Peyer's patch (tissue), 4 donors: ENCODE results near the gene HEYL. TPM values are rescaled to one million over a fixed set of nuclear protein-coding genes. Genes with fewer than 3 reads are reported as not detected.

Experiments used
- DNase-seq, 3 donors: peaks; one replicate each; pipeline ENCODE4 v3.0.0-alpha.2; 2017 to 2019
- H3K27ac ChIP-seq, 4 donors: fragments of 200-600 bp; sonication (generic); one replicate each; pipeline ENCODE4 v1.5.1; 2016 to 2019
- H3K27me3 ChIP-seq, 2 donors: fragments of 200-600 bp; sonication (generic); one replicate each; pipeline ENCODE4 v1.5.1; 2019
- H3K36me3 ChIP-seq, 3 donors: fragments of 200-600 bp; sonication (generic); one replicate each; pipeline ENCODE4 v1.5.1; 2016 to 2019
- H3K4me1 ChIP-seq, 4 donors: fragments of 200-600 bp; sonication (generic); one replicate each; pipeline ENCODE4 v1.5.1; 2016 to 2019
- H3K4me3 ChIP-seq, 4 donors: fragments of 200-600 bp; sonication (generic); 1 replicate in 3 of 4; 2 replicates in 1 of 4; pipeline ENCODE4 v1.5.1; 2016 to 2019; ENCODE audit warnings: mild to moderate bottlenecking in 1 of 4
- H3K9me3 ChIP-seq, 4 donors: fragments of 200-600 bp; sonication (generic); one replicate each; pipeline ENCODE4 v1.5.1; 2016 to 2019; ENCODE audit warnings: mild to moderate bottlenecking in 1 of 4
- POLR2A ChIP-seq, 2 donors: fragments of 450-650 bp; IDR thresholded peaks; one replicate each; pipeline ENCODE4 v1.5.1; 2017; ENCODE audit warnings: antibody characterized with exemption in 2 of 2, mild to moderate bottlenecking in 2 of 2, moderate library complexity in 2 of 2
- total RNA-seq, 4 donors: library from RNA; depleted of rRNA; stranded (reverse); fragments of >200 nt; gene quantifications; one replicate each; pipeline ENCODE4 v1.1.0, GENCODE V29; 2016
- TF ChIP-seq, protein P1 (sequence below), 6 experiments: fragments of 450-650 bp in 4 of 6; fragments of 200-600 bp in 2 of 6; sonication (generic) in 1 of 6; IDR thresholded peaks; one replicate each; pipeline ENCODE4 v1.5.1; 2017 to 2019; ENCODE audit warnings: antibody characterized with exemption in 6 of 6, mild to moderate bottlenecking in 3 of 6, moderate library complexity in 1 of 6

The HEYL gene
- total RNA-seq, 4 donors from 2014 or later = 0.95 to 5.8 (median 1.5) TPM; not detected in 1

GRCh38 chr1:39668894-39669293, 29.5 kb upstream of the HEYL start:
- DNase-seq = no peak
- Histone ChIP-seq H3K4me1 (peaks cover 0 to 13% (median 4%) of the 10 kb centered on the region in 4 donors), H3K27ac (no peak overlapping the region), H3K36me3 (no peaks in the 10 kb centered on the region), H3K27me3 (peaks cover 0 to 15% of the 10 kb centered on the region in 2 donors), H3K4me3 (no peak overlapping the region), H3K9me3 (no peaks in the 10 kb centered on the region)
- no peak for TF ChIP-seq POLR2A (IDR thresholded peaks at IDR 0.05)
- TF ChIP-seq, protein P1, sequence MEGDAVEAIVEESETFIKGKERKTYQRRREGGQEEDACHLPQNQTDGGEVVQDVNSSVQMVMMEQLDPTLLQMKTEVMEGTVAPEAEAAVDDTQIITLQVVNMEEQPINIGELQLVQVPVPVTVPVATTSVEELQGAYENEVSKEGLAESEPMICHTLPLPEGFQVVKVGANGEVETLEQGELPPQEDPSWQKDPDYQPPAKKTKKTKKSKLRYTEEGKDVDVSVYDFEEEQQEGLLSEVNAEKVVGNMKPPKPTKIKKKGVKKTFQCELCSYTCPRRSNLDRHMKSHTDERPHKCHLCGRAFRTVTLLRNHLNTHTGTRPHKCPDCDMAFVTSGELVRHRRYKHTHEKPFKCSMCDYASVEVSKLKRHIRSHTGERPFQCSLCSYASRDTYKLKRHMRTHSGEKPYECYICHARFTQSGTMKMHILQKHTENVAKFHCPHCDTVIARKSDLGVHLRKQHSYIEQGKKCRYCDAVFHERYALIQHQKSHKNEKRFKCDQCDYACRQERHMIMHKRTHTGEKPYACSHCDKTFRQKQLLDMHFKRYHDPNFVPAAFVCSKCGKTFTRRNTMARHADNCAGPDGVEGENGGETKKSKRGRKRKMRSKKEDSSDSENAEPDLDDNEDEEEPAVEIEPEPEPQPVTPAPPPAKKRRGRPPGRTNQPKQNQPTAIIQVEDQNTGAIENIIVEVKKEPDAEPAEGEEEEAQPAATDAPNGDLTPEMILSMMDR (IDR thresholded peaks at IDR 0.05) = no peak

DNA sequence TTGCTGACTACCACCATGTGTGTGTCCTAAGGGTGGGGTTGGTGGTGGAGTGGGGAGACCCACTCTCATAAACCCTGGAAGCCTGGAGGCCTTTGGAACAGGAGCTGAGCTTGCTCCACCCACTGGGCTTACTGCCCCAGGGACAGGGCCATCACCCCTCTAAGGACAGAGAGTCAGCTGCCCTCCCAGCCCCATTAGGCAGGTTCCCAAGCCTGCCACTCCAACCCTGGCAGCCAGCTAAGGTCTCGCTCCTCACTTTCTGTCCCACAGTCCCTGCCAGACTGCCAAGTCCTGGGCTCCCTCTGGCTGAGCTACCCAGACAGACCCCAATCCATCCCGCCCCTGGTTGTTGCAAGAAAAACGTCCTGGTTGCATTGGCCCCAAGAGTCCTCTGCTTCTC, 28.7 kb upstream of the HEYL start:
- peaks cover 0 to 15% of the 10 kb centered on the region in 2 donors for H3K27me3 ChIP-seq
- H3K36me3 ChIP-seq = no peaks in the 10 kb centered on the region
- no peak overlapping the region for H3K4me3 ChIP-seq
- H3K4me1 ChIP-seq = peaks cover 0 to 13% (median 4%) of the 10 kb centered on the region in 4 donors
- no peak overlapping the region for H3K27ac ChIP-seq
- no peaks in the 10 kb centered on the region for H3K9me3 ChIP-seq
- TF ChIP-seq POLR2A (IDR thresholded peaks at IDR 0.05) = no peak
- TF ChIP-seq, protein P1 (IDR thresholded peaks at IDR 0.05) = no peak
- DNase-seq = no peak

GRCh38 chr1:39666772-39667171, 27.3 kb upstream of the HEYL start:
- H3K36me3 ChIP-seq = no peaks in the 10 kb centered on the region
- TF ChIP-seq, protein P1 (IDR thresholded peaks at IDR 0.05) = no peak
- no peak for TF ChIP-seq POLR2A (IDR thresholded peaks at IDR 0.05)
- no peaks in the 10 kb centered on the region for H3K9me3 ChIP-seq
- no peak overlapping the region for H3K27ac ChIP-seq
- DNase-seq = no peak
- no peak overlapping the region for H3K4me3 ChIP-seq
- peaks cover 0 to 11% of the 10 kb centered on the region in 2 donors for H3K27me3 ChIP-seq
- peaks cover 0 to 8% (median 4%) of the 10 kb centered on the region in 4 donors for H3K4me1 ChIP-seq

DNA sequence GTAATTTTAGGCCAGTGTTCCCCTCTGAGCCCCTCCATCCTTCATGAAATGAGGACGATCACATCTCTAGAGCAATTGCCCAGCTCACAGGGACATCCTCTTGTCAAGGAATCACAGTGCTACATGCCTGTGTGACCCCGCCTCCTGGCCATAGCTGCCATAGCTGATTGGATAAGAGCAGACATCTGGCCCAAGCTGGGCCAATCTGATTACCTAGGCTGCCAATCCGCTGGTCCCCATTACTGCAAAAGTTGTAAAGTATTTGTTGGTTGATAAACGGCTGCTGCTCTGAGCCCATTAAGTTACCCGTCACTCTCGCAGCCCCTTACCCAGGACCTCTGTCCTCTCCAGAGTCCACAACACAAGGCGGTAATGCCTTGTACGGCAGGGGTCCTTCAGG, 24.1 kb upstream of the HEYL start:
- no peak for TF ChIP-seq POLR2A (IDR thresholded peaks at IDR 0.05)
- TF ChIP-seq, protein P1 (IDR thresholded peaks at IDR 0.05) = no peak
- H3K4me3 ChIP-seq = no peak overlapping the region
- H3K27ac ChIP-seq = no peak overlapping the region
- no peaks in the 10 kb centered on the region for H3K4me1 ChIP-seq
- H3K36me3 ChIP-seq = no peaks in the 10 kb centered on the region
- H3K27me3 ChIP-seq = no peaks in the 10 kb centered on the region
- H3K9me3 ChIP-seq = no peaks in the 10 kb centered on the region
- no peak for DNase-seq

GRCh38 chr1:39662861-39663260, 23.4 kb upstream of the HEYL start:
- no peak for TF ChIP-seq POLR2A (IDR thresholded peaks at IDR 0.05)
- TF ChIP-seq, protein P1 (IDR thresholded peaks at IDR 0.05) = no peak
- H3K27ac ChIP-seq = no peak overlapping the region
- no peaks in the 10 kb centered on the region for H3K27me3 ChIP-seq
- DNase-seq = no peak
- H3K9me3 ChIP-seq = no peaks in the 10 kb centered on the region
- H3K36me3 ChIP-seq = no peaks in the 10 kb centered on the region
- no peaks in the 10 kb centered on the region for H3K4me1 ChIP-seq
- no peak overlapping the region for H3K4me3 ChIP-seq

GRCh38 chr1:39659538-39659937, 20.1 kb upstream of the HEYL start:
- no peaks in the 10 kb centered on the region for H3K36me3 ChIP-seq
- H3K9me3 ChIP-seq = no peaks in the 10 kb centered on the region
- H3K4me1 ChIP-seq = no peaks in the 10 kb centered on the region
- TF ChIP-seq POLR2A (IDR thresholded peaks at IDR 0.05) = no peak
- TF ChIP-seq, protein P1 (IDR thresholded peaks at IDR 0.05) = no peak
- no peak for DNase-seq
- H3K4me3 ChIP-seq = no peak overlapping the region
- H3K27me3 ChIP-seq = no peaks in the 10 kb centered on the region
- H3K27ac ChIP-seq = no peak overlapping the region
